Mucosa of stomach (tissue), 1 donor: ENCODE data around the gene CD34.

Experiments
- H3K27me3 ChIP-seq: one replicate; pipeline ENCODE4 v1.7.0; 2013; ENCODE audit warnings: mild to moderate bottlenecking, low read length; ENCODE audit not compliant: control insufficient read depth, insufficient read depth
- H3K36me3 ChIP-seq: one replicate; pipeline ENCODE4 v1.7.0; 2013; ENCODE audit warnings: low read length; ENCODE audit not compliant: control insufficient read depth, insufficient read depth
- H3K4me1 ChIP-seq: one replicate; pipeline ENCODE4 v1.7.0; 2013; ENCODE audit warnings: mild to moderate bottlenecking, low read length; ENCODE audit not compliant: control insufficient read depth, insufficient read depth
- H3K4me3 ChIP-seq: one replicate; pipeline ENCODE4 v1.7.0; 2013; ENCODE audit warnings: low read length
- H3K9ac ChIP-seq: one replicate; pipeline ENCODE4 v1.7.0; 2013; ENCODE audit warnings: mild to moderate bottlenecking, low read length, moderate library complexity
- H3K9me3 ChIP-seq: one replicate; pipeline ENCODE4 v1.7.0; 2013; ENCODE audit warnings: mild to moderate bottlenecking, low read length, moderate library complexity; ENCODE audit not compliant: control insufficient read depth
- donor health status: Pancreatic carcinoma.

CD34 gene

GRCh38 chr1:207909687-207910086 lies 1.2 kb downstream of the CD34 start:
- Histone ChIP-seq H3K9ac (no peak overlapping the region), H3K9me3 (no peaks in the 10 kb centered on the region), H3K4me1 (peaks cover 14% of the 10 kb centered on the region), H3K36me3 (no peaks in the 10 kb centered on the region), H3K27me3 (peaks cover 36% of the 10 kb centered on the region), H3K4me3 (no peak overlapping the region)

- peaks cover 34% of the 10 kb centered on the region for H3K27me3 ChIP-seq
- no peak overlapping the region for H3K9ac ChIP-seq
- H3K4me1 ChIP-seq = peaks cover 14% of the 10 kb centered on the region
- no peaks in the 10 kb centered on the region for H3K36me3 ChIP-seq
- no peak overlapping the region for H3K4me3 ChIP-seq
- no peaks in the 10 kb centered on the region for H3K9me3 ChIP-seq
Observed at GRCh38 chr1:207908107-207908734, 2.7 kb downstream of the CD34 start.

- no peaks in the 10 kb centered on the region for H3K27me3 ChIP-seq
- no peaks in the 10 kb centered on the region for H3K36me3 ChIP-seq
- no peaks in the 10 kb centered on the region for H3K9me3 ChIP-seq
- H3K9ac ChIP-seq = no peak overlapping the region
- peaks cover 5% of the 10 kb centered on the region for H3K4me1 ChIP-seq
- no peak overlapping the region for H3K4me3 ChIP-seq
Observed at GRCh38 chr1:207904391-207904790, 6.5 kb downstream of the CD34 start.

- no peaks in the 10 kb centered on the region for H3K27me3 ChIP-seq
- H3K9me3 ChIP-seq = no peaks in the 10 kb centered on the region
- H3K36me3 ChIP-seq = no peaks in the 10 kb centered on the region
- H3K4me3 ChIP-seq = no peak overlapping the region
- peaks cover 5% of the 10 kb centered on the region for H3K4me1 ChIP-seq
- no peak overlapping the region for H3K9ac ChIP-seq
Observed at GRCh38 chr1:207903767-207904166, 7.2 kb downstream of the CD34 start.

GRCh38 chr1:207903053-207903452 lies 7.9 kb downstream of the CD34 start:
- no peaks in the 10 kb centered on the region for H3K27me3 ChIP-seq
- no peaks in the 10 kb centered on the region for H3K36me3 ChIP-seq
- H3K4me3 ChIP-seq = no peak overlapping the region
- H3K4me1 ChIP-seq = peaks cover under 1% of the 10 kb centered on the region
- no peak overlapping the region for H3K9ac ChIP-seq
- H3K9me3 ChIP-seq = no peaks in the 10 kb centered on the region

- Histone ChIP-seq H3K4me1 (no peaks in the 10 kb centered on the region), H3K9ac (no peak overlapping the region), H3K4me3 (no peak overlapping the region), H3K27me3 (no peaks in the 10 kb centered on the region), H3K36me3 (no peaks in the 10 kb centered on the region), H3K9me3 (no peaks in the 10 kb centered on the region)
Observed at GRCh38 chr1:207902566-207902965, 8.4 kb downstream of the CD34 start.

- Histone ChIP-seq H3K9me3 (no peaks in the 10 kb centered on the region), H3K9ac (no peak overlapping the region), H3K4me3 (no peak overlapping the region), H3K4me1 (no peaks in the 10 kb centered on the region), H3K36me3 (no peaks in the 10 kb centered on the region), H3K27me3 (no peaks in the 10 kb centered on the region)
Observed at GRCh38 chr1:207901041-207901653, 9.8 kb downstream of the CD34 start.

- Histone ChIP-seq H3K4me3 (no peak overlapping the region), H3K9ac (no peak overlapping the region), H3K36me3 (no peaks in the 10 kb centered on the region), H3K4me1 (no peaks in the 10 kb centered on the region), H3K9me3 (no peaks in the 10 kb centered on the region), H3K27me3 (no peaks in the 10 kb centered on the region)
Observed at GRCh38 chr1:207898836-207899235, 12.1 kb downstream of the CD34 start.

GRCh38 chr1:207898260-207898659 lies 12.7 kb downstream of the CD34 start:
- H3K4me1 ChIP-seq = no peaks in the 10 kb centered on the region
- H3K27me3 ChIP-seq = no peaks in the 10 kb centered on the region
- H3K9me3 ChIP-seq = no peaks in the 10 kb centered on the region
- H3K4me3 ChIP-seq = no peak overlapping the region
- no peak overlapping the region for H3K9ac ChIP-seq
- H3K36me3 ChIP-seq = no peaks in the 10 kb centered on the region

GRCh38 chr1:207897188-207897587 lies 13.7 kb downstream of the CD34 start:
- no peaks in the 10 kb centered on the region for H3K27me3 ChIP-seq
- H3K4me3 ChIP-seq = no peak overlapping the region
- H3K36me3 ChIP-seq = no peaks in the 10 kb centered on the region
- H3K9ac ChIP-seq = no peak overlapping the region
- H3K9me3 ChIP-seq = no peaks in the 10 kb centered on the region
- no peaks in the 10 kb centered on the region for H3K4me1 ChIP-seq

GRCh38 chr1:207896547-207896946 lies 14.4 kb downstream of the CD34 start:
- Histone ChIP-seq H3K9me3 (no peaks in the 10 kb centered on the region), H3K4me3 (no peak overlapping the region), H3K36me3 (no peaks in the 10 kb centered on the region), H3K9ac (no peak overlapping the region), H3K4me1 (no peaks in the 10 kb centered on the region), H3K27me3 (no peaks in the 10 kb centered on the region)

- H3K36me3 ChIP-seq = no peaks in the 10 kb centered on the region
- no peak overlapping the region for H3K9ac ChIP-seq
- H3K27me3 ChIP-seq = no peaks in the 10 kb centered on the region
- H3K4me3 ChIP-seq = no peak overlapping the region
- peaks cover 13% of the 10 kb centered on the region for H3K4me1 ChIP-seq
- H3K9me3 ChIP-seq = no peaks in the 10 kb centered on the region
Observed at GRCh38 chr1:207894704-207895103, 16.2 kb downstream of the CD34 start.
